ENCODE data around the gene MUC2.

Gene MUC2

GRCh38 chr11:1028616-1029015 lies 46.1 kb upstream of the MUC2 start:
- H3K36me3 ChIP-seq (replicated peaks; ENCODE audit: insufficient read depth, low read length) = no peaks in the 10 kb centered on the region
- no peaks in the 10 kb centered on the region for H3K4me1 ChIP-seq (ENCODE audit: low read length)
- no peak overlapping the region for H3K4me3 ChIP-seq (ENCODE audit: low read length)
- H3K9me3 ChIP-seq (replicated peaks; ENCODE audit: insufficient read depth, low read length) = no peaks in the 10 kb centered on the region
- no peak overlapping the region for H2AFZ ChIP-seq (ENCODE audit: low read length)
- no peaks in the 10 kb centered on the region for H3K9me2 ChIP-seq (replicated peaks; ENCODE audit: insufficient read depth, low read length)
- H3K9ac ChIP-seq (ENCODE audit: low read length) = no peak overlapping the region
- H3K4me2 ChIP-seq (ENCODE audit: low read depth, low read length) = no peak overlapping the region
- H3K27me3 ChIP-seq (replicated peaks; ENCODE audit: insufficient read depth, low read length) = peaks cover 57% of the 10 kb centered on the region
- no peaks in the 10 kb centered on the region for H4K20me1 ChIP-seq (ENCODE audit: insufficient read depth, low read length)
- H3K79me2 ChIP-seq (ENCODE audit: low read length) = no peaks in the 10 kb centered on the region
- H3F3A ChIP-seq (ENCODE audit: insufficient read depth, low read length) = no peaks in the 10 kb centered on the region
- no peak for DNase-seq
- TF ChIP-seq EZH2phosphoT487 (IDR thresholded peaks at IDR 0.05; ENCODE audit: low read length) = no peak
- TF ChIP-seq EZH2 (optimal IDR thresholded peaks at IDR 0.05; ENCODE audit: low read depth, low read length) = no peak
- no peak for TF ChIP-seq CTCF (IDR thresholded peaks at IDR 0.05; ENCODE audit: low read length)
- H3K27ac ChIP-seq (ENCODE audit: low read length) = no peak overlapping the region

DNA sequence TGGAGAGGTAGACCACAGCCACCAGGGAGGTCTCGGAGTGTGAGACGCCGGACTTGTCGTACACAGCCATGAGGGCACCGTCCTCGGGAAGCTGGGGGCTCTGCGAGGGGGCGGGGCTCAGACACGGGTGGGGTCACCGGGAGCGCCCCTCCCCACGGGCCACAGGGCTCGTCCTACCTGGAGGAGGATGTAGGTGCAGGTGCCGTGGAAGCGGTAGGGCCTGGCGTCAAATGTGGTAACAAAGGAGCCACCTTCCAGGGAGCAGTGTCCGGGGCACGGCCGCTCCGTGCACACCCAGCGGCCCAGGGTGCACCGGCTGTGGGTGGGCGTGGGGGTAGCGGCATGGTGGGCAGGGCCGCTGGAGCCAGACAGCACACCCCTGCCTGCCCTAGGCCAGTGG lies 45.6 kb upstream of the MUC2 start:
- no peak overlapping the region for H3K27ac ChIP-seq (ENCODE audit: low read length)
- H3K4me3 ChIP-seq (ENCODE audit: low read length) = no peak overlapping the region
- H3K9me2 ChIP-seq (replicated peaks; ENCODE audit: insufficient read depth, low read length) = no peaks in the 10 kb centered on the region
- no peaks in the 10 kb centered on the region for H3K79me2 ChIP-seq (ENCODE audit: low read length)
- no peaks in the 10 kb centered on the region for H3K36me3 ChIP-seq (replicated peaks; ENCODE audit: insufficient read depth, low read length)
- DNase-seq = no peak
- no peak overlapping the region for H2AFZ ChIP-seq (ENCODE audit: low read length)
- H3K27me3 ChIP-seq (replicated peaks; ENCODE audit: insufficient read depth, low read length) = peaks cover 61% of the 10 kb centered on the region
- no peak overlapping the region for H3K9ac ChIP-seq (ENCODE audit: low read length)
- no peaks in the 10 kb centered on the region for H3F3A ChIP-seq (ENCODE audit: insufficient read depth, low read length)
- H3K4me1 ChIP-seq (ENCODE audit: low read length) = no peaks in the 10 kb centered on the region
- no peaks in the 10 kb centered on the region for H3K9me3 ChIP-seq (replicated peaks; ENCODE audit: insufficient read depth, low read length)
- TF ChIP-seq CTCF (IDR thresholded peaks at IDR 0.05; ENCODE audit: low read length) (no peak), EZH2phosphoT487 (IDR thresholded peaks at IDR 0.05; ENCODE audit: low read length) (no peak), EZH2 (optimal IDR thresholded peaks at IDR 0.05; ENCODE audit: low read depth, low read length) (no peak)
- H3K4me2 ChIP-seq (ENCODE audit: low read depth, low read length) = no peak overlapping the region
- no peaks in the 10 kb centered on the region for H4K20me1 ChIP-seq (ENCODE audit: insufficient read depth, low read length)

DNA sequence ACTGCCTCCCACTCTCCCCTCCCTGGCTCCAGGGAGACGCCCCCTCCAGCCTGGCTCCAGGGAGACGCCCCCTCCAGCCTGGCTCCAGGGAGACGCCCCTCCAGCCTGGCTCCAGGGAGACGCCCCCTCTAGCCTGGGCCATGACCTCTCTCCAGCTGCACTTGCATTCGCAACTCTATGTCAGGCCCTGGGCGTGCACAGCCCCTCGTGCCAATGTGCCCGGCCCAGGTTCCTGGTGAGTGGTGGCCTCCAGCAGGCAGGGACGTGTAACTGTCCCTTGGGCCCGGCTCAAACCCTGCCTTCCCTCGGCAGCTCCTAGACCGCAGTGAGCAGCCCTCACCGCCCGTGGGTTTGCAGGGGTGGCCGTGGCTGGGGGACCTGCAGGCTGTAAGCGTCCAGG lies 45.0 kb upstream of the MUC2 start:
- Histone ChIP-seq H3K9ac (ENCODE audit: low read length) (no peak overlapping the region), H3K36me3 (replicated peaks; ENCODE audit: insufficient read depth, low read length) (no peaks in the 10 kb centered on the region), H3K9me3 (replicated peaks; ENCODE audit: insufficient read depth, low read length) (no peaks in the 10 kb centered on the region), H2AFZ (ENCODE audit: low read length) (no peak overlapping the region), H3K27me3 (replicated peaks; ENCODE audit: insufficient read depth, low read length) (peaks cover 67% of the 10 kb centered on the region), H3K79me2 (ENCODE audit: low read length) (no peaks in the 10 kb centered on the region), H3K9me2 (replicated peaks; ENCODE audit: insufficient read depth, low read length) (no peaks in the 10 kb centered on the region), H3K4me2 (ENCODE audit: low read depth, low read length) (no peak overlapping the region), H3K4me1 (ENCODE audit: low read length) (no peaks in the 10 kb centered on the region), H3K4me3 (ENCODE audit: low read length) (no peak overlapping the region), H4K20me1 (ENCODE audit: insufficient read depth, low read length) (no peaks in the 10 kb centered on the region), H3F3A (ENCODE audit: insufficient read depth, low read length) (no peaks in the 10 kb centered on the region), H3K27ac (ENCODE audit: low read length) (no peak overlapping the region)
- DNase-seq = no peak
- TF ChIP-seq EZH2 (optimal IDR thresholded peaks at IDR 0.05; ENCODE audit: low read depth, low read length) (no peak), EZH2phosphoT487 (IDR thresholded peaks at IDR 0.05; ENCODE audit: low read length) (no peak), CTCF (IDR thresholded peaks at IDR 0.05; ENCODE audit: low read length) (no peak)

All from MM.1S (cell line).